Spinal cord (tissue), 10 donors: ENCODE data around the gene NDUFB10. TPM values are rescaled to one million over a fixed set of nuclear protein-coding genes. Genes with fewer than 3 reads are reported as not detected.

ENCODE experiments used
- DNase-seq, 6 donors: peaks; one replicate each; pipeline versions ENCODE4 v3.0.0 to v3.0.0-alpha.2; 2013 to 2015; ENCODE audit warnings: low spot score in 6 of 6, low read depth in 4 of 6
- H3K27ac ChIP-seq: one replicate; pipeline ENCODE4 v1.5.1; 2013; ENCODE audit warnings: low read depth, low read length, control low read depth
- H3K27me3 ChIP-seq: one replicate; pipeline ENCODE4 v1.6.1; 2013; ENCODE audit warnings: low read length; ENCODE audit not compliant: control insufficient read depth, insufficient read depth
- H3K36me3 ChIP-seq: one replicate; pipeline ENCODE4 v1.6.1; 2013; ENCODE audit warnings: low read length; ENCODE audit not compliant: control insufficient read depth, insufficient read depth
- H3K4me1 ChIP-seq: one replicate; pipeline ENCODE4 v1.6.1; 2013; ENCODE audit warnings: low read length; ENCODE audit not compliant: control insufficient read depth, insufficient read depth
- H3K4me3 ChIP-seq: one replicate; pipeline ENCODE4 v1.5.1; 2013; ENCODE audit warnings: low read depth, low read length, control low read depth
- H3K9me3 ChIP-seq: one replicate; pipeline ENCODE4 v1.6.1; 2013; ENCODE audit warnings: low read length; ENCODE audit not compliant: control insufficient read depth, insufficient read depth
- WGBS: methylation state at CpG from one replicate; pipeline ENCODE4 v1.1.5; 2013; ENCODE audit warnings: missing lambda C conversion rate; ENCODE audit not compliant: insufficient coverage; 5-methylcytosine and 5-hydroxymethylcytosine counted together
- polyA plus RNA-seq, 2 donors: library from polyadenylated mRNA; unstranded; fragments of 120-200 nt; gene quantifications; one replicate each; pipeline ENCODE4 v1.2.1, GENCODE V29; 2013; ENCODE audit not compliant: insufficient read length in 2 of 2
- small RNA-seq: library from RNA; depleted of rRNA; stranded (forward); fragments of <200 nt; gene quantifications from one replicate; pipeline ENCODE3, GENCODE V24; 2014; ENCODE audit warnings: low replicate concordance
- total RNA-seq, 2 donors: library from RNA; depleted of rRNA in 1 of 2; stranded (reverse); fragments of 120-200 nt in 1 of 2; fragments of >200 nt in 1 of 2; gene quantifications; one replicate each; pipeline versions ENCODE4 v1.2.3 to v1.2.4, GENCODE V29; 2013 to 2014
- donor health status: healthy.

Gene NDUFB10
- total and polyA plus RNA-seq, 4 donors, result 78.7 to 178 (median 158) TPM

DNA sequence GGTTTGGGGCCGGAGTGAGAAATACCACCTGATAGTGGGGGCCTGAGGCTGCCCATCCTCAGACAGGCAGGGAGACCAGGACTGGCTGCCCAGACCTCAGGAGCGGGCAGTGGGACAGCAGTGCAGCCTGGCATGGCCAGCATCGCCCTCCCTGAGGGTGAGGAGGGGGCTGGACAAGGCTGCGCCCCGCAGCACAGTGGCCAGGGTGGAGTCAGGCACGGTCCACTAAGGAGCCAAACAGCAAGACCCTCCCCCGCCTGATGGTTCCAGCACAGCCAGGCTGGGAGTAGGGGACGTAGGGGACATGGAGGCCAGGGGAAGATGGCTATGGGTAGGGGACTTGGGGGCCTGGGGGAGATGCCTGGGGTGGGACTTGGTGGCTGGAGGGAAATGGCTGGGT, 47.0 kb downstream of the NDUFB10 start:
- peaks cover 65% of the 10 kb centered on the region for H3K4me1 ChIP-seq
- H3K27me3 ChIP-seq, result no peaks in the 10 kb centered on the region
- H3K27ac ChIP-seq, result no peak overlapping the region
- H3K36me3 ChIP-seq, result peaks cover 72% of the 10 kb centered on the region
- H3K4me3 ChIP-seq, result no peak overlapping the region
- DNase-seq, result no peak
- H3K9me3 ChIP-seq, result no peaks in the 10 kb centered on the region
- 88% methylated on average over 8 of the region's 8 CpGs for WGBS

DNA sequence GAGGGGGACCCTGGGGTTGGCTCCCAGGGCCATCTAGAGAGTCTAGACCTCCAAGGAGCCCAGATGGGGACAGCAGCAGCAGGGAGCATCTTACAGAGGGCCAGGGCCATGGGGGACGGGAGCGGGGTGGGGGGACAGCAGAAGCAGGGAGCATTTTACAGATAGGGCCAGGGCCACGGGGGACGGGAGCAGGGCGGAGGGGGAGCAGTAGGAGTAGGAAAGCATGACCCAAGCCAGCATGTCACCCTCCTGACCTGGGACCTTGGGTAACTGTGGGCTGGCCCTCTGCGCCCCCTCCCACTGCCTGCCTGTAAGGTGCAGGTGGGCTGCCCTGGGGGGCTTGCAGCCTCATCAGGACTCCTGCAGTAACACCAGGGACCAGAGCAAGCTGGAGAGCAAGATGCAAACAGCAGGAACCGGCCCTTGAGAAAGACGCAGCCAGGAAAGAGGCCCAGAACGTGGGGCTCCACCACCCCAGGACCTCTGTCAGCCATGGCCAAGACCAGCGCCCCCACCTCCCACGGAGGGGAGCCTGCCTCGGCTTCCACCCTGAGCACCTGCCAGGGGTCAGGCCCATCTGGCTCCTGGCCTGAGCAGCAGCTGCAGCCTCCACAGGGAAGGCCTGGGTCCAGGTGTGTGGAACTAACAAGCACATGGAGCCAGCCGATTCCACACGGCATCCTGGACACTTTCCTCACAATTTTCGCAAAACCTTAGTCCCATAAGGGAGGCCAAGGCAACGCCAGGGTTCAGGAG, 47.9 kb downstream of the NDUFB10 start:
- no peaks in the 10 kb centered on the region for H3K27me3 ChIP-seq
- DNase-seq, result no peak
- no peaks in the 10 kb centered on the region for H3K9me3 ChIP-seq
- no peak overlapping the region for H3K4me3 ChIP-seq
- 88% methylated on average over 16 of the region's 16 CpGs for WGBS
- H3K27ac ChIP-seq, result no peak overlapping the region
- H3K4me1 ChIP-seq, result peaks cover 65% of the 10 kb centered on the region
- H3K36me3 ChIP-seq, result peaks cover 63% of the 10 kb centered on the region

DNA sequence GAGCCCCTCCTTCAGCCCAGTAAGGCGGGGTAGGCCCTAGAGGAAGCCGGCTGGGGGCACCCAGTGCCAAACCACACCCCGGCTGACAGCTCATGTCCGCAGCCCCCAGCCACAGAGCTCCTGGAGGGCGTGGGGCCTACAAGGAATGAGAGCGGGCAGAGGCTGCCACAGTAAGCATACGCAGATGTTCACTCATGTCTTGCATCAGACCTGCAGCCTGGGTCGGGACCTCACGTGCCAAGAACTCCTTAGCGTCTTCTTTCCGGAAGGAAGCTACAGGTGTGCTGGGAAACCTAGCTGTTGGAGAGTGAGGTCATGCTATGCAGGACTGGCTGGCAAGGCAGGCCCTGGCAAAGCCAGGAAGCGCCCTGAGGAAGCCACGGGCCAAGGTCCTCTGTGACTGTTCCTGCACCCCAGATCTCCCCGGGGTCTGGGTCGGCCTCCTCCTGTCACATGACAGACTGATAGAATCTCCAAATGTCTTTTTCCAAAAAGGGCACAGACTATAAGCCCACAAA, 48.7 kb downstream of the NDUFB10 start:
- H3K4me3 ChIP-seq, result peak overlapping the region; percentile 54
- 85% methylated on average over 15 of the region's 15 CpGs for WGBS
- DNase-seq, result no peak
- H3K9me3 ChIP-seq, result no peaks in the 10 kb centered on the region
- H3K27ac ChIP-seq, result no peak overlapping the region
- peaks cover 55% of the 10 kb centered on the region for H3K36me3 ChIP-seq
- peaks cover 65% of the 10 kb centered on the region for H3K4me1 ChIP-seq
- no peaks in the 10 kb centered on the region for H3K27me3 ChIP-seq

DNA sequence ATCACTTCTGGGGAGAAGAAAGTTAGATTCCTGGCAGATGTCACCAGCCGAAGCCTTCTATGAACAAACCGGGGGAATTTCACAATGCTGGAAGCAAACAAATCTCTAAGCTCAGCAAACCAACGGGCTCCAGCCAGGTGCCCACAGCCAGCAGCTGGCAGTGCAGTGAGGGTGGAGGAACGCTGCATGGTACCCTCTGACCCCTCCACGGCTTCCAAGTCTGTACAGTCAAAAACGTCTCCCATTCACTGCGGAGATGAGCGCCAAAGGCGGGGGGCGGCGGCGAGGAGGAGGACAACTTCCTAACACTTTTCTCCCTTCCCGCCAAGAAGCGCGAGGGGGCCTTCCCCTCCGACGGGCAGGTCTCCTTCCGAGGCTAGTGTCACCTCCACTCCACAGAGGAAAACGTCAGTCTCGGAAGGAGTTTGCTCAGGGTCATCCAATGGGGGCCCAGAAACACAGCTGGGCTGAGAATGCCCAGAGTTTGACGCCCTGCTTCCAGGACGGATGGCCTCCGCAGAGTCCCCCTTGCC, 49.4 kb downstream of the NDUFB10 start:
- Histone ChIP-seq H3K27ac (peak overlapping the region; percentile 52), H3K36me3 (peaks cover 48% of the 10 kb centered on the region), H3K27me3 (no peaks in the 10 kb centered on the region), H3K4me1 (peaks cover 60% of the 10 kb centered on the region), H3K9me3 (no peaks in the 10 kb centered on the region), H3K4me3 (peak overlapping the region; percentile 54)
- WGBS, result 5% methylated on average over 21 of the region's 23 CpGs
- DNase-seq, result no peak

DNA sequence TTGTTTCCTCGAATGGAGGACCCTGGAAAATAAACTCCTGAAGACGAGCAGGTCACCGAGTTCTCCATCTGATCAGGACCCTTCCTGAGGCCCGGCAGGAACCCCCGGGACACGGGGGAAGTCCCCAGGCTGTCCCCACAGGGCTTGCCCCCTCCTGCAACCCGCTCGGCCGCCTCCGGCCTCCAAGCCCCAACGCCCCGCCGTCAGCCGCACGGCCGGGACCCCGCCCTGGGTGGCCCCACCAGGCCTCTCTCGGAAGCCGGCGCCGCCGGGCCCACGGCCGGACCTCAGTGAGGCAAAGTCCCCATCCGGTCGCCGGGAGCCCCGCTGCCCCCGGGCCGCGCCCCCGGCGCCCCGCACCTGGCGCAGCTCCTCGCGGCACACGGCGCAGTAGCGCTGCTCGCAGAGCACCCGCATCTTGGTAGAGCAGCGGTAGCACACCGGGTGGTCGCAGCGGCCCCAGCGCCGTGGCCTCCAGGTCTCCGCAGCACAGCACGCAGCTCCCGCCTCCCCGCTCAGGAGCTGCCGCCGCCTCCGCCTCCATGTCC, 49.9 kb downstream of the NDUFB10 start:
- WGBS, result 0% methylated on average over 55 of the region's 55 CpGs
- Histone ChIP-seq H3K4me1 (peaks cover 55% of the 10 kb centered on the region), H3K27me3 (no peaks in the 10 kb centered on the region)

DNA sequence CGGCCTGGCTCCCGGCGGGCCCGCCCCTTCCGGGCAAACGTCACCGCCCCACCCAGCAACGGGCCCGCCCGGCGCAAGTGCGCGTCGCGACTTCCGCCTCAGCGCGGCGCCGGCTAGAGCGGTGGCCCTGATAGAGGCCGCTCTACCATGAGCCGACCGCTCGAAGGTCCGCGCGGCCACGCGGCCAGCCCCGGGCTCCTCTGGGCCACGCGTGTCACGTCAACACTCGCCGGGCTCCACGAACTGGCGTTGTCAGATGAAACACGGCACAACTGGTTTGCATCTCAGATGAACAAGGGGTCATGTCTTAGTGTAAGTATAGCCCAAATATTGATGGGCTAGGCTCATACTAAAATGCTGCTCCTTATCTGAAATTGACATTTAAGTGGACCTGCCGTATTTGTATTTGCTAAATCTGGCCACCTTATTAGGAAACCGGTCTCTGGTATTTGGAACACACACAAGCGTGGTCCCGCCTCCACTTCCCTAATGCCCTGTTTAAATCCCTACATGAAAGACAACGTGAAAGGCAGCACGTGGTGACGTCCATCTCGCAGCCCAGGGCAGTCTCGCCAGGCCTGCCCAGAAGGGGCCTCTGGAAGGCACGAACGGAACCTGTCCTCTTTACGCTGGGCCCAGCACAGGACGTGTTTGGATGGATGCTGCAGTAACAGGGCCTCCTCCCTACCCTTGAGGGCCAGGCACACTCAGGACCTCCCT, 50.6 kb downstream of the NDUFB10 start, which contains the start of gene ZNF598:
TSS of gene ZNF598 (minus strand) at position 31 of the 720 bp plus-strand sequence.
- Histone ChIP-seq H3K27ac (peak within 1 kb of the TSS; percentile 78), H3K4me3 (peak within 1 kb of the TSS; percentile 82), H3K27me3 (no peaks in the 10 kb centered on the region), H3K4me1 (peaks cover 48% of the 10 kb centered on the region), H3K9me3 (no peaks in the 10 kb centered on the region), H3K36me3 (peaks cover 36% of the 10 kb centered on the region)
- WGBS, result 1% methylated on average over 52 of the region's 52 CpGs
- peak in 5 of 6 donors; percentile 70 to 96 (median 83) for DNase-seq

More for the DNA sequence above, 49.9 kb downstream of the NDUFB10 start:
- Histone ChIP-seq H3K36me3 (peaks cover 43% of the 10 kb centered on the region), H3K4me3 (peak overlapping the region; percentile 54), H3K9me3 (no peaks in the 10 kb centered on the region), H3K27ac (peak overlapping the region; percentile 52)
- no peak for DNase-seq

Small RNA genes lying within 50 kb of the gene (small RNA-seq; reads per million reads assigned to genes)
- gene AC005363.2 (not detected), gene SNORA10 (not detected), gene SNORA64 (not detected)

Other genes with a start within 250 kb of the NDUFB10 start
- 10 to 100 TPM; 21.6 to 76.7 TPM for gene NME3, start 188.0 kb upstream of the NDUFB10 start, total RNA-seq
- gene NME3, start 188.0 kb upstream of the NDUFB10 start, polyA plus RNA-seq, result 10 to 100 TPM; 83.2 to 86.2 TPM
- 10 to 100 TPM in 1 of 2 donors, 1 to 10 TPM in 1; 6.5 to 15.0 TPM for gene EME2, start 186.7 kb upstream of the NDUFB10 start, total RNA-seq
- 10 to 100 TPM; 17.8 to 20.7 TPM for gene EME2, start 186.7 kb upstream of the NDUFB10 start, polyA plus RNA-seq
- 10 to 100 TPM; 22.9 to 76.7 TPM for gene MRPS34, start 186.4 kb upstream of the NDUFB10 start, total RNA-seq
- 10 to 100 TPM; 80.8 to 86.5 TPM for gene MRPS34, start 186.4 kb upstream of the NDUFB10 start, polyA plus RNA-seq
- 10 to 100 TPM; 25.8 to 55.5 TPM for gene SPSB3, start 177.0 kb upstream of the NDUFB10 start, total RNA-seq
- 10 to 100 TPM; 49.3 to 55.6 TPM for gene SPSB3, start 177.0 kb upstream of the NDUFB10 start, polyA plus RNA-seq
- 10 to 100 TPM; 24.7 to 64.4 TPM for gene NUBP2, start 176.6 kb upstream of the NDUFB10 start, total RNA-seq
- gene NUBP2, start 176.6 kb upstream of the NDUFB10 start, polyA plus RNA-seq, result 10 to 100 TPM; 71.1 to 80.4 TPM
- gene IGFALS, start 165.8 kb upstream of the NDUFB10 start, total RNA-seq, result under 1 TPM in 1 of 2 donors, not detected in 1; 0.39 TPM
- gene IGFALS, start 165.8 kb upstream of the NDUFB10 start, polyA plus RNA-seq, result 1 to 10 TPM in 1 of 2 donors, under 1 TPM in 1; 0.33 to 1.3 TPM
- 10 to 100 TPM; 68.6 to 84.1 TPM for gene HAGH, start 132.7 kb upstream of the NDUFB10 start, total RNA-seq
- gene HAGH, start 132.7 kb upstream of the NDUFB10 start, polyA plus RNA-seq, result 10 to 100 TPM; 97.6 to 99.3 TPM
- 10 to 100 TPM; 35.6 to 38.5 TPM for gene FAHD1, start 132.3 kb upstream of the NDUFB10 start, total RNA-seq
- gene FAHD1, start 132.3 kb upstream of the NDUFB10 start, polyA plus RNA-seq, result 10 to 100 TPM; 29.8 to 39.0 TPM
- 1 to 10 TPM in 1 of 2 donors, under 1 TPM in 1; 0.83 to 2.6 TPM for gene MEIOB, start 87.4 kb upstream of the NDUFB10 start, total RNA-seq
- gene MEIOB, start 87.4 kb upstream of the NDUFB10 start, polyA plus RNA-seq, result 1 to 10 TPM; 1.4 to 1.7 TPM
- not detected for gene HS3ST6, start 41.1 kb upstream of the NDUFB10 start, total RNA-seq
- not detected for gene HS3ST6, start 41.1 kb upstream of the NDUFB10 start, polyA plus RNA-seq
- 10 to 100 TPM; 10.0 to 10.3 TPM for gene MSRB1, start 16.3 kb upstream of the NDUFB10 start, total RNA-seq
- 10 to 100 TPM; 24.5 to 25.8 TPM for gene MSRB1, start 16.3 kb upstream of the NDUFB10 start, polyA plus RNA-seq
- gene RPL3L, start 4.8 kb upstream of the NDUFB10 start, total RNA-seq, result under 1 TPM in 1 of 2 donors, not detected in 1; 0.06 TPM
- gene RPL3L, start 4.8 kb upstream of the NDUFB10 start, polyA plus RNA-seq, result under 1 TPM in 1 of 2 donors, not detected in 1; 0.32 TPM
- gene RPS2, start 5.3 kb downstream of the NDUFB10 start, total RNA-seq, result 1,000 to 10,000 TPM in 1 of 2 donors, 100 to 1,000 TPM in 1; 682 to 1,440 TPM
- gene RPS2, start 5.3 kb downstream of the NDUFB10 start, polyA plus RNA-seq, result 1,000 to 10,000 TPM; 1,742 to 1,957 TPM
- not detected for gene RNF151, start 7.3 kb downstream of the NDUFB10 start, total RNA-seq
- gene RNF151, start 7.3 kb downstream of the NDUFB10 start, polyA plus RNA-seq, result not detected
- gene TBL3, start 12.5 kb downstream of the NDUFB10 start, total RNA-seq, result 10 to 100 TPM; 12.9 to 31.4 TPM
- gene TBL3, start 12.5 kb downstream of the NDUFB10 start, polyA plus RNA-seq, result 10 to 100 TPM; 32.1 to 39.0 TPM
- gene NOXO1, start 21.9 kb downstream of the NDUFB10 start, total RNA-seq, result under 1 TPM; 0.40 to 0.72 TPM
- 1 to 10 TPM; 1.6 to 1.7 TPM for gene NOXO1, start 21.9 kb downstream of the NDUFB10 start, polyA plus RNA-seq
- gene GFER, start 24.7 kb downstream of the NDUFB10 start, total RNA-seq, result 10 to 100 TPM in 1 of 2 donors, 1 to 10 TPM in 1; 7.2 to 24.3 TPM
- 10 to 100 TPM; 34.0 to 36.1 TPM for gene GFER, start 24.7 kb downstream of the NDUFB10 start, polyA plus RNA-seq
- gene SYNGR3, start 30.4 kb downstream of the NDUFB10 start, total RNA-seq, result 10 to 100 TPM; 20.1 to 71.0 TPM
- gene SYNGR3, start 30.4 kb downstream of the NDUFB10 start, polyA plus RNA-seq, result 100 to 1,000 TPM; 109 to 111 TPM
- 1 to 10 TPM; 5.4 to 8.2 TPM for gene ZNF598, start 50.3 kb downstream of the NDUFB10 start, total RNA-seq
- gene ZNF598, start 50.3 kb downstream of the NDUFB10 start, polyA plus RNA-seq, result 10 to 100 TPM; 28.8 to 31.7 TPM
- gene NPW, start 60.2 kb downstream of the NDUFB10 start, total RNA-seq, result 1 to 10 TPM in 1 of 2 donors, under 1 TPM in 1; 0.20 to 2.3 TPM
- 1 to 10 TPM in 1 of 2 donors, under 1 TPM in 1; 0.49 to 4.9 TPM for gene NPW, start 60.2 kb downstream of the NDUFB10 start, polyA plus RNA-seq
- gene NHERF2, start 67.4 kb downstream of the NDUFB10 start, total RNA-seq, result 10 to 100 TPM; 25.6 to 52.0 TPM
- gene NHERF2, start 67.4 kb downstream of the NDUFB10 start, polyA plus RNA-seq, result 10 to 100 TPM; 83.5 to 95.7 TPM
- 10 to 100 TPM; 19.7 to 42.1 TPM for gene NTHL1, start 88.3 kb downstream of the NDUFB10 start, total RNA-seq
- 10 to 100 TPM; 34.3 to 40.1 TPM for gene NTHL1, start 88.3 kb downstream of the NDUFB10 start, polyA plus RNA-seq
- gene TSC2, start 88.4 kb downstream of the NDUFB10 start, total RNA-seq, result 10 to 100 TPM; 39.6 to 65.8 TPM
- 100 to 1,000 TPM; 168 to 231 TPM for gene TSC2, start 88.4 kb downstream of the NDUFB10 start, polyA plus RNA-seq
- gene PKD1, start 176.4 kb downstream of the NDUFB10 start, total RNA-seq, result 10 to 100 TPM; 68.1 to 86.2 TPM
- 100 to 1,000 TPM; 201 to 289 TPM for gene PKD1, start 176.4 kb downstream of the NDUFB10 start, polyA plus RNA-seq
- 1 to 10 TPM; 6.6 to 8.2 TPM for gene RAB26, start 189.1 kb downstream of the NDUFB10 start, total RNA-seq
- gene RAB26, start 189.1 kb downstream of the NDUFB10 start, polyA plus RNA-seq, result 10 to 100 TPM; 26.8 to 29.8 TPM
- gene TRAF7, start 196.2 kb downstream of the NDUFB10 start, total RNA-seq, result 10 to 100 TPM; 20.4 to 43.1 TPM
- 10 to 100 TPM; 59.7 to 62.6 TPM for gene TRAF7, start 196.2 kb downstream of the NDUFB10 start, polyA plus RNA-seq
- gene CASKIN1, start 237.1 kb downstream of the NDUFB10 start, total RNA-seq, result 10 to 100 TPM; 10.4 to 29.4 TPM
- 10 to 100 TPM; 83.0 to 86.2 TPM for gene CASKIN1, start 237.1 kb downstream of the NDUFB10 start, polyA plus RNA-seq
- 10 to 100 TPM; 10.6 to 29.2 TPM for gene MLST8, start 245.9 kb downstream of the NDUFB10 start, total RNA-seq
- gene MLST8, start 245.9 kb downstream of the NDUFB10 start, polyA plus RNA-seq, result 10 to 100 TPM; 76.6 to 80.9 TPM